Measurements from ENCODE around the gene ATPAF1.

The ATPAF1 gene

DNA sequence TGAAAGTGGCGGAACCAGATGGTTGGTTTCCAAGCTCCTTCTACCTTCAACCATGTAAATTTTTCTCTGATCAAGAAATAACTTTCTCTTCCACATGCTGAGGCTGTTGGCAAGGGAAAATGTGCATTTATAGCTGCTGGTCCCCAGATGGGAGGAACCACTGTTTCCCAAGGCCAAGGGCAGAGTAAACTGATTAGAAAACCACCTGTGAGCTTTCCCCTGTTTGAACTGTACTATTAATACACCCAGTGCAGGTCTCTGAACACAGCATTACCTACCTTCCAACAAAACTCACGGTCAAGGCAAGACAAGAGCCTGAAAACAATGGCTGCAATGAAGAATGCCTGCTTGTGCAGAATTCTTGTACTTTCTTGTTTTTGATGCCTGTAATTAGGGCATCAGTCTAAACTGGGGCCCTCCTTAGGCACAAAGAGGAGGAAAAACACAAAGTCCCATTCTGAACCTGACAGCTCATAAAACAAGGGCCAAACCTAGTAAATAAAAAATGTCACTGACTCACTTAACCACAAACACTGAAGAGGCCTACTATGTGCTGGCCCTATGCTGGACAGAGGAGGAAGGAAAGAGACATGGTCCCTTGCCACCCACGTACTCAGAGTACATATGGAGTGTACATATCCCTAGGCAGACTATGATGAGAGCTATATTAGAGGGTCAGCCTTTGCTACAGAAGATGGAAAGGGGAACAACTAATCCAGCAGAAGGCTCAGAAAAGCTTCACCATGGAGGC, 66.7 kb downstream of the ATPAF1 start:
- H3K4me3 ChIP-seq (ENCODE audit: low read depth, low read length) = no peak overlapping the region
- H3K9ac ChIP-seq (ENCODE audit: low read depth, low read length) = no peak overlapping the region
- H3K4me1 ChIP-seq (ENCODE audit: control insufficient read depth, insufficient read depth, low read length) = peaks cover 12% of the 10 kb centered on the region
- no peak overlapping the region for H3K27ac ChIP-seq (ENCODE audit: low read depth, low read length)
- H3K9me3 ChIP-seq (ENCODE audit: control insufficient read depth, insufficient read depth, low read length) = no peaks in the 10 kb centered on the region
- H3K27me3 ChIP-seq (ENCODE audit: control insufficient read depth, insufficient read depth, low read length) = no peaks in the 10 kb centered on the region
- H3K36me3 ChIP-seq (ENCODE audit: control insufficient read depth, insufficient read depth, low read length) = no peaks in the 10 kb centered on the region

DNA sequence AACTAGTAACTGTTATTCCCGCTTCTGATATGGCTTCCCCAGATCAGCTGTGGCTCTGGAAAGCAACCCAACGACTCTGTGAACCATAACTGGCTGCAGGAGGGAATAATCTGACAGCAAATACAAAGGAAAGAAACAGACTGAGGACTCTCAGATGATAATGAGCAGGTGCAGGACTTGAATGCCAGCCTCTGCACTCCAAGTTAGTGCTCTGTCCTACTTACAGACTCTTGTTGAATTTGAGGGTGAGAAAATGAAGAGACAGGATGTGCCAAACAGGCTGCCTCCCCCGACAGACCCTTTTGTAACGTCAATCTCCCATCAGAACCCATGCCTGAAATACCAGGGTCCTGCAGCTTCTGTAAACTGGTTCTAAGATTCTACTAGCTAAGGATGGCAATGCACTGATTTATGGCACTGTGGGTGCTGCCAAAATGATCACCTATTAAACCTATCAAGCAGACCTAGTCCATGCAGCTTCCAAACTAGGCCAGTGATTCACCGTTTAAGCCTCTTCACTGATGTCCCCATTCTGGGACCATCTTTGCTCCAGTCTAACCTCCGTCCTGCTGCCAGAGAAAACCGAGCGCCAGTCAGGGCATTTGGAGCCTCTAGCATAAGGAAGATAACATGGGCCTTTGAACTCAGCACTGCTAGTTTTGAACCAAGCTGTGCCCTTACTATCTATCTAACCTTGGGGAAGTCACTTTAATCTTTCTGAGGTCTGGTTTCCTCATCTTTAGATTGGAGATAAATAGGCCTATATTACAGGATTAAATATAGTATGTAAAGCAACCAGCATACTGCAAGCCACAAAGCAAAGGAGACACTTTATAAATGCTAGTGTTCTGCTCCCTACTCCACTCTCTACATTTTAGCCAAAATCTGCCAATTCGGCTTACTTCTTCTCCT, 68.8 kb downstream of the ATPAF1 start:
- no peaks in the 10 kb centered on the region for H3K9me3 ChIP-seq (ENCODE audit: control insufficient read depth, insufficient read depth, low read length)
- no peak overlapping the region for H3K9ac ChIP-seq (ENCODE audit: low read depth, low read length)
- H3K27ac ChIP-seq (ENCODE audit: low read depth, low read length) = no peak overlapping the region
- H3K36me3 ChIP-seq (ENCODE audit: control insufficient read depth, insufficient read depth, low read length) = no peaks in the 10 kb centered on the region
- peaks cover 6% of the 10 kb centered on the region; the same call in 1 of the 2 replicates for H3K4me1 ChIP-seq (ENCODE audit: control insufficient read depth, insufficient read depth, low read length)
- H3K4me3 ChIP-seq (ENCODE audit: low read depth, low read length) = no peak overlapping the region
- H3K27me3 ChIP-seq (ENCODE audit: control insufficient read depth, insufficient read depth, low read length) = no peaks in the 10 kb centered on the region

GRCh38 chr1:46596846-46597245, 71.3 kb downstream of the ATPAF1 start:
- Histone ChIP-seq H3K27ac (ENCODE audit: low read depth, low read length) (no peak overlapping the region), H3K36me3 (ENCODE audit: control insufficient read depth, insufficient read depth, low read length) (peaks cover 15% of the 10 kb centered on the region)

DNA sequence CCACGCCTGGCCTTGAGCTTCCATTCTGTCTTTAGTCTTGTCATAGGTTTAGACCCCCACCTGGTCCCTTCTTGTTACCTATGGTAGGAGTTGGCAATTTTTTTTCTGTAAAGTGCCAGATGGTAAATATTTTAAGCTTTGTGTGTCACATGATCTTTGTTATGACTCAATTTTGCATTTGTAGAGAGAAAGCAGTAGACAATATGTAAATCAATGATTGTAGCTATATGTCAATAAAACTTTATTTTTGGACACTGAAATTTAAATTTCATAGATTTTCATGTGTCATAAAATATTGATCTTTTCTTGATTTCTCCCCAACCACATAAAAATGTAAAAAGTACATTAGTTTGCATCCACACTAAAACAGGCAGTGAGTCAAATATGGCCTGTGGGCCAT, 72.1 kb downstream of the ATPAF1 start:
- Histone ChIP-seq H3K4me3 (ENCODE audit: low read depth, low read length) (no peak overlapping the region), H3K27ac (ENCODE audit: low read depth, low read length) (no peak overlapping the region), H3K9ac (ENCODE audit: low read depth, low read length) (no peak overlapping the region), H3K9me3 (ENCODE audit: control insufficient read depth, insufficient read depth, low read length) (no peaks in the 10 kb centered on the region), H3K27me3 (ENCODE audit: control insufficient read depth, insufficient read depth, low read length) (no peaks in the 10 kb centered on the region), H3K4me1 (ENCODE audit: control insufficient read depth, insufficient read depth, low read length) (no peaks in the 10 kb centered on the region), H3K36me3 (ENCODE audit: control insufficient read depth, insufficient read depth, low read length) (peaks cover 19% of the 10 kb centered on the region)

More at GRCh38 chr1:46596846-46597245, 71.3 kb downstream of the ATPAF1 start:
- Histone ChIP-seq H3K4me1 (ENCODE audit: control insufficient read depth, insufficient read depth, low read length) (no peaks in the 10 kb centered on the region), H3K9ac (ENCODE audit: low read depth, low read length) (no peak overlapping the region), H3K9me3 (ENCODE audit: control insufficient read depth, insufficient read depth, low read length) (no peaks in the 10 kb centered on the region), H3K27me3 (ENCODE audit: control insufficient read depth, insufficient read depth, low read length) (no peaks in the 10 kb centered on the region), H3K4me3 (ENCODE audit: low read depth, low read length) (no peak overlapping the region)

GRCh38 chr1:46595127-46595526, 73.0 kb downstream of the ATPAF1 start:
- Histone ChIP-seq H3K4me1 (ENCODE audit: control insufficient read depth, insufficient read depth, low read length) (no peaks in the 10 kb centered on the region), H3K4me3 (ENCODE audit: low read depth, low read length) (no peak overlapping the region), H3K27ac (ENCODE audit: low read depth, low read length) (no peak overlapping the region), H3K27me3 (ENCODE audit: control insufficient read depth, insufficient read depth, low read length) (no peaks in the 10 kb centered on the region), H3K9ac (ENCODE audit: low read depth, low read length) (no peak overlapping the region), H3K9me3 (ENCODE audit: control insufficient read depth, insufficient read depth, low read length) (no peaks in the 10 kb centered on the region), H3K36me3 (ENCODE audit: control insufficient read depth, insufficient read depth, low read length) (peaks cover 19% of the 10 kb centered on the region)

DNA sequence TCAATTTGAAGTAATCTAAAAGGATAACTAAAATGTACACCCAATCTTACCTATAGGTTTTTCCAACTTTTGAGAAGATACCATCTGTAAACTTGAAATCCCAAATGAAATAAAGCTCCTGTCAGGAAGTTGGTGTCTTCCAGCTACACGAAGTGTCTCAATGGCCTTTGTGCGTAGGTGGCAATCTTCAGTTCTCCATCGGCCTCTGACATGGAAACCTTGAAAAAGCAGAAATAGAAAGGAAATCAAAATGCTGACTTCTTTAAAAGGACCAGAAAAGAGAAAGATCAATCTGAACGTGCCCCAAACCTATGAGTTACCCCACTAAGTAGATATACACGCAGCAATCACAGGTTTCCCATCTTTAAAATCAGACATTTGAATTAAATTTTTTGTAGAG, 74.1 kb downstream of the ATPAF1 start:
- peaks cover 23% of the 10 kb centered on the region for H3K36me3 ChIP-seq (ENCODE audit: control insufficient read depth, insufficient read depth, low read length)
- no peak overlapping the region for H3K27ac ChIP-seq (ENCODE audit: low read depth, low read length)
- H3K4me1 ChIP-seq (ENCODE audit: control insufficient read depth, insufficient read depth, low read length) = no peaks in the 10 kb centered on the region
- H3K9me3 ChIP-seq (ENCODE audit: control insufficient read depth, insufficient read depth, low read length) = no peaks in the 10 kb centered on the region
- H3K9ac ChIP-seq (ENCODE audit: low read depth, low read length) = no peak overlapping the region
- no peak overlapping the region for H3K4me3 ChIP-seq (ENCODE audit: low read depth, low read length)
- no peaks in the 10 kb centered on the region for H3K27me3 ChIP-seq (ENCODE audit: control insufficient read depth, insufficient read depth, low read length)

DNA sequence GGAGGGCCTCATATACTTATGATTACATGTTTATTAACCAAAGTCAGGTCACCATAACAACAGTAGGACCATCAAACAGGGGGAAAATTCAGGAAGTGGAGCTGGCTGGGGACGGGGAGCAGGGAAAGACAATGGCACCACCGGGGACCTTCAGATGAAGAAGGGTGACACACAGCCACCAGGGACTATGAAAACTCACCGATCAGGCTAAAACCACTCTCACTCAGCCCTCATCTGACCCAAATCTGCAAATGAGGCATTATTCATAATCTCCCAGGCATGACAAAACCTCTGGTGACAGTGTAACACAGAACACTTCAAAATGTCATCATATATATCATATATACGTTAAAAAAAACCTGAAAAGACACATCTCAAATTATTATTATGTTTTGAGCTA, 75.3 kb downstream of the ATPAF1 start:
- H3K4me1 ChIP-seq (ENCODE audit: control insufficient read depth, insufficient read depth, low read length) = no peaks in the 10 kb centered on the region
- no peak overlapping the region for H3K9ac ChIP-seq (ENCODE audit: low read depth, low read length)
- H3K9me3 ChIP-seq (ENCODE audit: control insufficient read depth, insufficient read depth, low read length) = no peaks in the 10 kb centered on the region
- H3K27ac ChIP-seq (ENCODE audit: low read depth, low read length) = no peak overlapping the region
- H3K36me3 ChIP-seq (ENCODE audit: control insufficient read depth, insufficient read depth, low read length) = peaks cover 23% of the 10 kb centered on the region
- no peaks in the 10 kb centered on the region for H3K27me3 ChIP-seq (ENCODE audit: control insufficient read depth, insufficient read depth, low read length)
- no peak overlapping the region for H3K4me3 ChIP-seq (ENCODE audit: low read depth, low read length)

- Histone ChIP-seq H3K27ac (ENCODE audit: low read depth, low read length) (no peak overlapping the region), H3K36me3 (ENCODE audit: control insufficient read depth, insufficient read depth, low read length) (peaks cover 23% of the 10 kb centered on the region), H3K9me3 (ENCODE audit: control insufficient read depth, insufficient read depth, low read length) (no peaks in the 10 kb centered on the region), H3K4me1 (ENCODE audit: control insufficient read depth, insufficient read depth, low read length) (no peaks in the 10 kb centered on the region), H3K27me3 (ENCODE audit: control insufficient read depth, insufficient read depth, low read length) (no peaks in the 10 kb centered on the region), H3K9ac (ENCODE audit: low read depth, low read length) (no peak overlapping the region), H3K4me3 (ENCODE audit: low read depth, low read length) (no peak overlapping the region)
Measured at GRCh38 chr1:46589529-46589928, 78.6 kb downstream of the ATPAF1 start.

GRCh38 chr1:46587069-46587468, 81.1 kb downstream of the ATPAF1 start:
- Histone ChIP-seq H3K36me3 (ENCODE audit: control insufficient read depth, insufficient read depth, low read length) (peaks cover 10% of the 10 kb centered on the region), H3K9ac (ENCODE audit: low read depth, low read length) (no peak overlapping the region), H3K27ac (ENCODE audit: low read depth, low read length) (no peak overlapping the region), H3K4me3 (ENCODE audit: low read depth, low read length) (no peak overlapping the region), H3K4me1 (ENCODE audit: control insufficient read depth, insufficient read depth, low read length) (peaks cover 2% of the 10 kb centered on the region; the same call in 1 of the 2 replicates), H3K27me3 (ENCODE audit: control insufficient read depth, insufficient read depth, low read length) (no peaks in the 10 kb centered on the region), H3K9me3 (ENCODE audit: control insufficient read depth, insufficient read depth, low read length) (no peaks in the 10 kb centered on the region)

- peaks cover 5% of the 10 kb centered on the region for H3K36me3 ChIP-seq (ENCODE audit: control insufficient read depth, insufficient read depth, low read length)
Measured at GRCh38 chr1:46585312-46585938, 82.7 kb downstream of the ATPAF1 start.

More at GRCh38 chr1:46585312-46585938, 82.7 kb downstream of the ATPAF1 start:
- no peak overlapping the region for H3K27ac ChIP-seq (ENCODE audit: low read depth, low read length)
- no peak overlapping the region for H3K4me3 ChIP-seq (ENCODE audit: low read depth, low read length)
- no peaks in the 10 kb centered on the region for H3K27me3 ChIP-seq (ENCODE audit: control insufficient read depth, insufficient read depth, low read length)
- no peak overlapping the region for H3K9ac ChIP-seq (ENCODE audit: low read depth, low read length)
- H3K9me3 ChIP-seq (ENCODE audit: control insufficient read depth, insufficient read depth, low read length) = no peaks in the 10 kb centered on the region
- H3K4me1 ChIP-seq (ENCODE audit: control insufficient read depth, insufficient read depth, low read length) = peaks cover 4% of the 10 kb centered on the region; the same call in 1 of the 2 replicates

All from HUES48 (cell line).